Measurements from ENCODE around the gene FAM170B. TPM values are rescaled to one million over a fixed set of nuclear protein-coding genes. Genes with fewer than 3 reads are reported as not detected.

FAM170B gene
- total RNA-seq, 1 donor from 2014 or later = not detected

- Mint-ChIP-seq H3K36me3 (ENCODE audit: low read depth) (no peaks in the 10 kb centered on the region), H3K9me3 (ENCODE audit: low read depth) (no peaks in the 10 kb centered on the region), H3K27ac (ENCODE audit: unreplicated experiment) (no peak overlapping the region), H3K4me1 (ENCODE audit: low read depth) (no peaks in the 10 kb centered on the region), H3K27me3 (ENCODE audit: low read depth) (peaks cover 11% of the 10 kb centered on the region), H3K4me3 (ENCODE audit: unreplicated experiment) (no peak overlapping the region)
- TF ChIP-seq, protein P1, sequence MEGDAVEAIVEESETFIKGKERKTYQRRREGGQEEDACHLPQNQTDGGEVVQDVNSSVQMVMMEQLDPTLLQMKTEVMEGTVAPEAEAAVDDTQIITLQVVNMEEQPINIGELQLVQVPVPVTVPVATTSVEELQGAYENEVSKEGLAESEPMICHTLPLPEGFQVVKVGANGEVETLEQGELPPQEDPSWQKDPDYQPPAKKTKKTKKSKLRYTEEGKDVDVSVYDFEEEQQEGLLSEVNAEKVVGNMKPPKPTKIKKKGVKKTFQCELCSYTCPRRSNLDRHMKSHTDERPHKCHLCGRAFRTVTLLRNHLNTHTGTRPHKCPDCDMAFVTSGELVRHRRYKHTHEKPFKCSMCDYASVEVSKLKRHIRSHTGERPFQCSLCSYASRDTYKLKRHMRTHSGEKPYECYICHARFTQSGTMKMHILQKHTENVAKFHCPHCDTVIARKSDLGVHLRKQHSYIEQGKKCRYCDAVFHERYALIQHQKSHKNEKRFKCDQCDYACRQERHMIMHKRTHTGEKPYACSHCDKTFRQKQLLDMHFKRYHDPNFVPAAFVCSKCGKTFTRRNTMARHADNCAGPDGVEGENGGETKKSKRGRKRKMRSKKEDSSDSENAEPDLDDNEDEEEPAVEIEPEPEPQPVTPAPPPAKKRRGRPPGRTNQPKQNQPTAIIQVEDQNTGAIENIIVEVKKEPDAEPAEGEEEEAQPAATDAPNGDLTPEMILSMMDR (IDR thresholded peaks at IDR 0.05) = no peak
- no peak for DNase-seq (ENCODE audit: low spot score)
These were observed 33.8 kb upstream of the FAM170B start for GRCh38 chr10:49167425-49168170.

DNA sequence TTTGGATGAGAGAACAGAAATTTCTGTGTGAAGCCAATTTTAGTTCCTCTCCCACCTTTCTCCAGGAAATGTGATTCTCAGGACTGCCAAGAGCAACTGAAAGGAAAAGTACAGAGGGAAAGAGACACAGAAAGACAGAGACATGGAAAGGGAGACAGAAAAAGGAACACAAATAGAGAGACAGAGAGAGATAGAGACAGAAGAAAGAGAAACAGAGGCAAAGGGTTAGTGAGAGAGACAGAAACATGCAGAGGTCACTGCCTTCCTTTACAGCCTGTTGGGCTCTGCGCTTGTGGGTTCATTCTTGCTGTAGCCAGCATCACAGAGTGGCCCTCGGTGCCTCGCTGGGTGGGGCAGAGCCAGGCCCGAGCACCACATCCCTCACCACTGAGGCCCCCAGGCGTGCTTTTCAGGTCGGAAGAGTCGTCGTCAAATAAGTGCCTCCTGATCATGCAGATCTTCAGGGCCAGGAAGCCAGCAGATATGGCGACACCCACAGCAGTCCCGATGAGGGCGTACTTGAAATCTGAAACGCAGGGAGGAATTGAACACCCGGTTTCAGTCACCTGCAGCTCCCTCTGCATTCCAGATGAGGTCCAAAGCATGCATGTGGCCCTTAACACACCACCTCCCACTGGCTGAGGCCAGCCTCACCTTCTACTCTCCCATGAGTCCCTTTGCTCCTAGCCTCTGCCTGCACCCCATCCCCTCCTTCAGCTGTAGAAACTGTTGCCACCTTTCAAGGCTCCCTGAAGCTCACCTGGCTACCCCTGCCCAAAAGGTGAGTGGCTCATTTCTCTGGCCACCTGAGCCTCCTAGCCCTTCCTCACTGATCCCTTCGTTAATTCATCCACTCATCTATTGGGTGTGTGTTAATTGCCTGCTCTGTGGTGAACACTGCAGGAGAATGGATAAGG, 32.9 kb upstream of the FAM170B start:
- no peak for DNase-seq (ENCODE audit: low spot score)
- H3K4me1 Mint-ChIP-seq (ENCODE audit: low read depth) = no peaks in the 10 kb centered on the region
- H3K36me3 Mint-ChIP-seq (ENCODE audit: low read depth) = no peaks in the 10 kb centered on the region
- no peaks in the 10 kb centered on the region for H3K9me3 Mint-ChIP-seq (ENCODE audit: low read depth)
- no peak overlapping the region for H3K4me3 Mint-ChIP-seq (ENCODE audit: unreplicated experiment)
- H3K27ac Mint-ChIP-seq (ENCODE audit: unreplicated experiment) = no peak overlapping the region
- peaks cover 11% of the 10 kb centered on the region for H3K27me3 Mint-ChIP-seq (ENCODE audit: low read depth)
- TF ChIP-seq, protein P1 (IDR thresholded peaks at IDR 0.05) = no peak

DNA sequence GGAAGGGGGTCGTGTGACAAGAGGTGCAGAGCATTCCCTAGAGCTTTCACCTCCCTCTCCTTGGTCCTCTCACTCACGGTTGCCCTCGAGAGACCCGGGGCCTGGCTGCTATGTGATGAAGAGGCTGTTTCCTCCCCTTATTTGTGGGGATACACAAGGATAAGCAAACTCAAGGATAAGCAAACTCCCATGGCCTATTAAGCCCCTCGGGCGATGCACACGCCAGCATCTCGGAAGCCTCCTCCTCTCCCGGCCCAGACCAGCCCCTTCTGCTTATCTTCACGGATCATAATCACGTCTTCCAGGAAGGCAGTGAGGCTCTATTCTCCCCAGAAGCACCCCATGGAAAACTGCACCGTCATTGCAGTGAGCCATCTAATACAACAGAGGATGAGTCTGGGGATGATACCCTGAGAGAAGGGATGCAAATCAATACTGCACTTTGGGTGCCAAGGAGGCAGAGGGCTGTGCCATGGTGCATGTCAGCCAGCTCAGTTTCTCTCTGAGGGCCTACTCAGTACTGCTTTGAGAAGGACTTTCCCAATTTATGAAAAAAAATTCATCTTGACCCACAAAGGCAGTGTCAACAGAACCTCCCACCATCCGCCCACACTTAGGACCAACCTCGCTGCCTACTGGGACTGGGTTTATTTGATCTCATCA, 32.1 kb upstream of the FAM170B start:
- Mint-ChIP-seq H3K27ac (ENCODE audit: unreplicated experiment) (no peak overlapping the region), H3K27me3 (ENCODE audit: low read depth) (peaks cover 12% of the 10 kb centered on the region), H3K4me1 (ENCODE audit: low read depth) (no peaks in the 10 kb centered on the region), H3K4me3 (ENCODE audit: unreplicated experiment) (no peak overlapping the region), H3K9me3 (ENCODE audit: low read depth) (no peaks in the 10 kb centered on the region), H3K36me3 (ENCODE audit: low read depth) (no peaks in the 10 kb centered on the region)
- TF ChIP-seq, protein P1 (IDR thresholded peaks at IDR 0.05) = no peak
- DNase-seq (ENCODE audit: low spot score) = no peak

DNA sequence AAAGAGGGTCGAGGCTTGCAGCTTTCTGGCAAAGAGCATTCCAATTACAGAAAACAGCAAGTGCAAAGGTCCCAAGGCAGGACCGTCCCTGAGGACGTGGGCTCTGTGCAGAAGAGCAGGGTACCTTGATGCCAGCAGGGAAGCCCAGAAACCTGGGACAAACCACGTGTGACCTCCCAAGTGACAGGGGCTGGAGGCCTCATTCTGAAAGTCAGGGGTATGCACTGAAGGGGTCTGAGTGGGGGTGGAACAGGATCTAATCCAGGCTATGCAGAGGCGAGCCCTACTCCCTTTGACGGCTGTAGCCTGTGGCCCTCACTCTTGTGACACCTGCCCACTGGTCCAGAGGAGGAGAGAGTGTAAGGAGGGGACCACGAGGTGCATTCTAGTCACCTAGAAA, 31.4 kb upstream of the FAM170B start:
- Mint-ChIP-seq H3K4me3 (ENCODE audit: unreplicated experiment) (no peak overlapping the region), H3K27ac (ENCODE audit: unreplicated experiment) (no peak overlapping the region), H3K27me3 (ENCODE audit: low read depth) (peaks cover 17% of the 10 kb centered on the region), H3K36me3 (ENCODE audit: low read depth) (no peaks in the 10 kb centered on the region), H3K9me3 (ENCODE audit: low read depth) (no peaks in the 10 kb centered on the region), H3K4me1 (ENCODE audit: low read depth) (no peaks in the 10 kb centered on the region)
- TF ChIP-seq, protein P1 (IDR thresholded peaks at IDR 0.05) = no peak
- no peak for DNase-seq (ENCODE audit: low spot score)
